IgD-negative memory B cell (primary cell): ENCODE data around the gene LACTBL1. TPM values are rescaled to one million over a fixed set of nuclear protein-coding genes. Genes with fewer than 3 reads are reported as not detected.

ENCODE experiments used
- H3K27ac Mint-ChIP-seq, 3 donors: one replicate each; pipeline ENCODE4 v1.8.0; 2020 to 2022; ENCODE audit warnings: mild to moderate bottlenecking in 3 of 3, mixed read lengths in 3 of 3, moderate library complexity in 1 of 3
- H3K27me3 Mint-ChIP-seq: one replicate; pipeline ENCODE4 v1.8.0; 2021; ENCODE audit warnings: mixed read lengths
- H3K36me3 Mint-ChIP-seq: one replicate; pipeline ENCODE4 v1.8.0; 2020; ENCODE audit warnings: mild to moderate bottlenecking, mixed read lengths
- H3K4me1 Mint-ChIP-seq, 3 donors: one replicate each; pipeline ENCODE4 v1.8.0; 2020 to 2022; ENCODE audit warnings: mixed read lengths in 3 of 3, mild to moderate bottlenecking in 1 of 3
- H3K4me3 Mint-ChIP-seq, 4 donors: one replicate each; pipeline ENCODE4 v1.8.0; 2020 to 2022; ENCODE audit warnings: mild to moderate bottlenecking in 4 of 4, mixed read lengths in 4 of 4, moderate library complexity in 3 of 4
- H3K9me3 Mint-ChIP-seq, 3 donors: one replicate each; pipeline ENCODE4 v1.8.0; 2020 to 2021; ENCODE audit warnings: mixed read lengths in 3 of 3, mild to moderate bottlenecking in 1 of 3
- polyA plus RNA-seq: library from polyadenylated mRNA; unstranded; fragments of 300-500 nt; fragmentation: Illumina TruSeq; gene quantifications from one replicate; pipeline ENCODE4 v1.2.3, GENCODE V29; 2021

LACTBL1 gene
- polyA plus RNA-seq, 1 donor from 2014 or later: not detected

DNA sequence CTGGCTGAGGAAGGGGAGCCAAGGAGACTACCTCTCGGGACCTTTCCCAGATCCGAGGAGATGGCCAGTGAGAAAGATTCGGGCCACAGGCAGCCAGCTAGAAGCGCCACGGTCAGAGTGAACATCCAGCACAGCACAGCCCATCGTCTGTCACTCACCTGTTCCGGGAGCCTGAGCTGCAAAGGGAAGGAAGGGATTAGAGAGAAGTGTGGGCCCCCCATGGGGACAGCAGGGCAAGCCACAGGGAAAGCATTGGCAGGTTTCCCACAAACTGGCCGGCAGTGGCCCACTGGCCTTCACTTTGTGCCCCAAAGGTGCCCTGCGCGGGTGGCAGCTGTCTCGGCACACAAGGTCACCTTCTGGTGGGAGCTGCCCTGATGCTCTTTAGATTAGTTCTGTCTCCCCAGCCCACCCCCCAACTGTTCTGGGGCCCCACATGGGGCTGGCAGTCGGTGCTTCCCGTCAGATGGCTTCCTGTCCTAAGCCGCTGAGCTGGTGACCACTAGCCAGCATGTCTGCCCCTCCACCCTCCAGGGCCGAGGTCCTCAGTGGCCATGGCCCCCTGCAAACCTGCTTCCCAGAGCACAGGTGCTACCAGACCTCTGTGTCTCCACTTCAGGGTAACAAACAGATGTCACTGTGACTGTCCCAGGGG, 56.7 kb downstream of the LACTBL1 start:
- peak overlapping the region in 1 of 4 donors; percentile 43 for H3K4me3 Mint-ChIP-seq
- H3K36me3 Mint-ChIP-seq: peaks cover 1% of the 10 kb centered on the region
- H3K27me3 Mint-ChIP-seq: peaks cover 7% of the 10 kb centered on the region
- no peak overlapping the region for H3K27ac Mint-ChIP-seq
- H3K4me1 Mint-ChIP-seq: no peaks in the 10 kb centered on the region
- H3K9me3 Mint-ChIP-seq: no peaks in the 10 kb centered on the region

DNA sequence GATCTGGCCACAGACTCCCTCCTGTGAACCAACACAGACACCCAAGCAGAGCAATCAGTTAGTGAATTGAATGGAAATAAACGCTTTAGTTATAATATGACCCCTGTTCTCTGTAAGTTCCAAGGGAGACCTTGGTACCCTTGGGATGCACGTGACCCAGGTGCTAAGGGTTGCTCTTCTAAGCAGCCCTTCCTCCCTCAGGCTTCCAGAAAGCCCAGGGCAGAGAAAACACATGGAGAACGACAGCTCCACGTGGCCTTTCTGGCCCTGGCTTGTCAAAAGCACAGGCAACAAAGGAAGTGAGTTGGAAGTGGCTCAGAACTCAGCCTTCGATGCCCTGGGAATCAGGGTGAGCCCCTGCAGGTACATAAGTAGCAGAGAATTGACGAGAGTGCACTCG, 57.4 kb downstream of the LACTBL1 start:
- Mint-ChIP-seq H3K27ac (no peak overlapping the region), H3K4me1 (no peaks in the 10 kb centered on the region), H3K36me3 (peaks cover 1% of the 10 kb centered on the region), H3K27me3 (peaks cover 7% of the 10 kb centered on the region), H3K9me3 (no peaks in the 10 kb centered on the region), H3K4me3 (no peak overlapping the region)

- Mint-ChIP-seq H3K27me3 (peaks cover 7% of the 10 kb centered on the region), H3K27ac (no peak overlapping the region), H3K4me1 (no peaks in the 10 kb centered on the region), H3K36me3 (peaks cover 1% of the 10 kb centered on the region), H3K4me3 (no peak overlapping the region), H3K9me3 (no peaks in the 10 kb centered on the region)
Measured at GRCh38 chr1:22914633-22915217, 57.9 kb downstream of the LACTBL1 start.

DNA sequence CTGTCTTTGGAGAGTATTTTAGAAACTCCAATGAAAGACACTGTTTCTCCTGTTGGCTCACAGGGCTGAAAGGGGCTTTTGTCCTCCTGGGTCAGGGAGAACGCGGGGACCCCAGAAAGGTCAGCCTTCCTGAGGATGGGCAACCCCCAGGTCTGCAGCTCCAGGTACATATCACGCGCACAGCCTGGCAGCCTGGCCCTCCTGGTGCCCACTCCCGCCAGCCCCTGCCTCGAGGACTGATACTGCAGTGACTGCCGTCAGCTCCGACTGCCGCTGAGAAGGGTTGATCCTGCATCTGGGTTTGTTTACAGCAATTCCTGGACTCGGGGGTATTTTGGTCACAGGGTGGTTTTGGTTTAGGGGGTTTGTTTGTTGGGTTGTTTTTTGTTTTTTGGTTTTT, 58.5 kb downstream of the LACTBL1 start:
- Mint-ChIP-seq H3K4me1 (no peaks in the 10 kb centered on the region), H3K27me3 (peaks cover 7% of the 10 kb centered on the region), H3K36me3 (peaks cover 1% of the 10 kb centered on the region), H3K9me3 (no peaks in the 10 kb centered on the region), H3K4me3 (no peak overlapping the region), H3K27ac (no peak overlapping the region)

GRCh38 chr1:22913421-22914141, 59.1 kb downstream of the LACTBL1 start:
- no peak overlapping the region for H3K4me3 Mint-ChIP-seq
- H3K36me3 Mint-ChIP-seq: peaks cover 1% of the 10 kb centered on the region
- H3K4me1 Mint-ChIP-seq: no peaks in the 10 kb centered on the region
- peaks cover 6% of the 10 kb centered on the region for H3K27me3 Mint-ChIP-seq
- H3K9me3 Mint-ChIP-seq: no peaks in the 10 kb centered on the region
- no peak overlapping the region for H3K27ac Mint-ChIP-seq

- Mint-ChIP-seq H3K4me3 (no peak overlapping the region), H3K36me3 (peaks cover 1% of the 10 kb centered on the region), H3K9me3 (no peaks in the 10 kb centered on the region), H3K27me3 (peaks cover 1% of the 10 kb centered on the region), H3K4me1 (no peaks in the 10 kb centered on the region), H3K27ac (no peak overlapping the region)
Measured at GRCh38 chr1:22912311-22912710, 60.4 kb downstream of the LACTBL1 start.

- no peaks in the 10 kb centered on the region for H3K27me3 Mint-ChIP-seq
- H3K9me3 Mint-ChIP-seq: no peaks in the 10 kb centered on the region
- H3K4me3 Mint-ChIP-seq: no peak overlapping the region
- no peaks in the 10 kb centered on the region for H3K36me3 Mint-ChIP-seq
- no peak overlapping the region for H3K27ac Mint-ChIP-seq
- H3K4me1 Mint-ChIP-seq: no peaks in the 10 kb centered on the region
Measured at GRCh38 chr1:22910986-22911651, 61.5 kb downstream of the LACTBL1 start.

GRCh38 chr1:22910286-22910685, 62.4 kb downstream of the LACTBL1 start:
- H3K27ac Mint-ChIP-seq: no peak overlapping the region
- no peaks in the 10 kb centered on the region for H3K27me3 Mint-ChIP-seq
- H3K36me3 Mint-ChIP-seq: no peaks in the 10 kb centered on the region
- no peaks in the 10 kb centered on the region for H3K9me3 Mint-ChIP-seq
- H3K4me1 Mint-ChIP-seq: no peaks in the 10 kb centered on the region
- H3K4me3 Mint-ChIP-seq: no peak overlapping the region

GRCh38 chr1:22908880-22909426, 63.7 kb downstream of the LACTBL1 start:
- H3K27me3 Mint-ChIP-seq: no peaks in the 10 kb centered on the region
- H3K9me3 Mint-ChIP-seq: no peaks in the 10 kb centered on the region
- H3K4me1 Mint-ChIP-seq: no peaks in the 10 kb centered on the region
- no peak overlapping the region for H3K27ac Mint-ChIP-seq
- H3K36me3 Mint-ChIP-seq: no peaks in the 10 kb centered on the region
- H3K4me3 Mint-ChIP-seq: no peak overlapping the region

- Mint-ChIP-seq H3K36me3 (no peaks in the 10 kb centered on the region), H3K27ac (no peak overlapping the region), H3K4me3 (no peak overlapping the region), H3K4me1 (no peaks in the 10 kb centered on the region), H3K27me3 (peaks cover 6% of the 10 kb centered on the region), H3K9me3 (no peaks in the 10 kb centered on the region)
Measured at GRCh38 chr1:22907528-22907927, 65.1 kb downstream of the LACTBL1 start.

- H3K27ac Mint-ChIP-seq: peak overlapping the region in 1 of 3 donors; percentile 46
- no peaks in the 10 kb centered on the region for H3K9me3 Mint-ChIP-seq
- H3K27me3 Mint-ChIP-seq: peaks cover 6% of the 10 kb centered on the region
- no peaks in the 10 kb centered on the region for H3K4me1 Mint-ChIP-seq
- H3K4me3 Mint-ChIP-seq: no peak overlapping the region
- H3K36me3 Mint-ChIP-seq: no peaks in the 10 kb centered on the region
Measured at GRCh38 chr1:22906968-22907367, 65.7 kb downstream of the LACTBL1 start.

- Mint-ChIP-seq H3K9me3 (no peaks in the 10 kb centered on the region), H3K4me1 (no peaks in the 10 kb centered on the region), H3K4me3 (no peak overlapping the region), H3K27ac (no peak overlapping the region), H3K36me3 (no peaks in the 10 kb centered on the region), H3K27me3 (peaks cover 8% of the 10 kb centered on the region)
Measured at GRCh38 chr1:22903113-22903512, 69.6 kb downstream of the LACTBL1 start.
